Mucosa of descending colon (tissue), 3 donors: ENCODE data around the gene TRAPPC3L. TPM values are rescaled to one million over a fixed set of nuclear protein-coding genes. Genes with fewer than 3 reads are reported as not detected.

Experiments
- ATAC-seq: fragments of 200-7000 bp; cut with Tn5 transposase; one replicate; pipeline ENCODE4 v1.9.1; 2020; ENCODE audit warnings: mild to moderate bottlenecking, moderate library complexity
- DNase-seq, 3 donors: peaks; one replicate each; pipeline ENCODE4 v3.0.0-alpha.2; 2020
- H3K36me3 ChIP-seq: fragments of 200-600 bp; one replicate; pipeline ENCODE4 v1.8.0; 2021; ENCODE audit warnings: low read depth, mild to moderate bottlenecking
- H3K4me1 ChIP-seq: fragments of 200-600 bp; one replicate; pipeline ENCODE4 v1.8.0; 2021; ENCODE audit warnings: low read depth, mild to moderate bottlenecking
- H3K4me3 ChIP-seq: fragments of 200-600 bp; one replicate; pipeline ENCODE4 v1.8.0; 2021; ENCODE audit warnings: mild to moderate bottlenecking
- H3K9me3 ChIP-seq: fragments of 200-600 bp; one replicate; pipeline ENCODE4 v1.8.0; 2021; ENCODE audit warnings: mild to moderate bottlenecking
- CTCF ChIP-seq: fragments of 200-600 bp; IDR thresholded peaks from one replicate; pipeline ENCODE4 v1.8.0; 2022; ENCODE audit warnings: antibody characterized with exemption, mild to moderate bottlenecking
- intact Hi-C, 2 donors: fragments of 100-400 bp; cut with DNase I in 1 of 2; cut with micrococcal nuclease in 1 of 2; formaldehyde crosslinking; loops; one replicate each; pipeline versions ENCODE4 v1.11.0 to v1.11.1; 2022; cut with DNase I, micrococcal nuclease
- total RNA-seq, 3 donors: library from RNA; stranded (reverse); fragmentation: NEBNext Ultra II Directional in 2 of 3; extraction: Animal tissue kit (Norgen Biotek cat#: 25700) in 2 of 3; gene quantifications; one replicate each; pipeline versions ENCODE4 v1.2.1 to v1.2.4, GENCODE V29; 2021 to 2023
- donor health status: DM: no; HTN: no; CAD: no; lungs with moderate emphysema.
- donor health status: DM: no; HTN: no; CAD: no.
- donor health status: DM: no; HTN: yes; CAD: no.

The TRAPPC3L gene
- total RNA-seq, 3 donors from 2014 or later = not detected

DNA sequence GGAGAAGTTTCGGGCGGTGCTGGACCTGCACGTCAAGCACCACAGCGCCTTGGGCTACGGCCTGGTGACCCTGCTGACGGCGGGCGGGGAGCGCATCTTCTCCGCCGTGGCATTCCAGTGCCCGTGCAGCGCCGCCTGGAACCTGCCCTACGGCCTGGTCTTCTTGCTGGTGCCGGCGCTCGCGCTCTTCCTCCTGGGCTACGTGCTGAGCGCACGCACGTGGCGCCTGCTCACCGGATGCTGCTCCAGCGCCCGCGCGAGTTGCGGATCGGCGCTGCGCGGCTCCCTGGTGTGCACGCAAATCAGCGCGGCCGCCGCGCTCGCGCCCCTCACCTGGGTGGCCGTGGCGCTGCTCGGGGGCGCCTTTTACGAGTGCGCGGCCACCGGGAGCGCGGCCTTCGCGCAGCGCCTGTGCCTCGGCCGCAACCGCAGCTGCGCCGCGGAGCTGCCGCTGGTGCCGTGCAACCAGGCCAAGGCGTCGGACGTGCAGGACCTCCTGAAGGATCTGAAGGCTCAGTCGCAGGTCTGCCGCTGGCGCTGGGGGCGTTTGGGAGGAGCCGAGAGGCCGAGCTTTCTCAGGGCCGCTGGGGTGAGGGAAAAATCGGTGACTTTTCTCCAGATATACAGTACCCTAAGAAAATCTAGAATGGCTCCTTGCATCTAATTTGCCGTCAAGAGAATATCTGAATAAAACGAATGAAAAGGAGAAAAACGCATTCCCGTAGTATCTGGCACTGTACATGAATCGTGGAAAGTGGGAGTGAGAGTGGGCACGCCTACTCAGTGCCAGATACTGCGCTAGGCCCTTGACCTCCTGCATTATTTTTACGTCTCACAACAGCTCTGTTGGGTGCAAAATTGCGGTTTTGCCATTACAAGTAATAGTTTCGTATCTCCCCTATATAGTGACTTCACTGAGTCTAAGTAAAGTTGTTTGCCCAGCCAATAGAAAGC, 83.3 kb downstream of the TRAPPC3L start:
- Histone ChIP-seq H3K4me1 (no peaks in the 10 kb centered on the region), H3K9me3 (no peaks in the 10 kb centered on the region), H3K36me3 (no peaks in the 10 kb centered on the region), H3K4me3 (no peak overlapping the region)
- ATAC-seq (peak; percentile 90), DNase-seq (peak; percentile 52 to 79 (median 64))
- TF ChIP-seq CTCF = no peak
- intact Hi-C loops = no loop called here

- DNase-seq (no peak), ATAC-seq (peak; percentile 27)
- no peaks in the 10 kb centered on the region for H3K9me3 ChIP-seq
- intact Hi-C loops = no loop called here
- H3K4me1 ChIP-seq = no peaks in the 10 kb centered on the region
- no peak for TF ChIP-seq CTCF
- H3K36me3 ChIP-seq = no peaks in the 10 kb centered on the region
- no peak within 1 kb of the TSS for H3K4me3 ChIP-seq
These were observed 84.1 kb downstream of the TRAPPC3L start, which contains the start of gene CALHM6 for GRCh38 chr6:116461331-116461931. TSS of gene CALHM6 (plus strand) at chr6:116461375. CDS start at chr6:116461930, 555 bp downstream.

DNA sequence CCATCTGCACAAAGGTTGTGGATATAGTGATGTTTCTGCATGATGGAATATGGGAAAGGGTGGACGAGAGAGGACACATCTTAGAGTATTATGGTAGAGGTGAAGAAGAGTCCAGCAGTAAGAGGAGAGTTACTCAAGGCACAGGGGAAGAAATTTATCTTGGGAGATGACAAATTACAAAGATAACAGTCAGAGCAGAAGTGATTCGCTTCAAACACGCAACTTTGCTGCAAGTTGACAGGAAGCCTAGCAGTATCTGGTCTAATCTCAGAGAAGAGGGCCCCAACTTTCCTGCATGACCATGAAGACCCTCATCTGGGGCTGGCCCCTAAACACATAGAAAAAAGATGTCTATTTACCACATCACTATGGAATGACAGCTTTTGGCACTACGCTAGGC, 85.6 kb downstream of the TRAPPC3L start:
- H3K36me3 ChIP-seq = no peaks in the 10 kb centered on the region
- DNase-seq = no peak
- no peaks in the 10 kb centered on the region for H3K9me3 ChIP-seq
- intact Hi-C loops = no loop called here
- H3K4me1 ChIP-seq = no peaks in the 10 kb centered on the region
- TF ChIP-seq CTCF = no peak
- H3K4me3 ChIP-seq = no peak overlapping the region
- no peak for ATAC-seq

- Histone ChIP-seq H3K9me3 (no peaks in the 10 kb centered on the region), H3K36me3 (no peaks in the 10 kb centered on the region), H3K4me3 (no peak overlapping the region), H3K4me1 (no peaks in the 10 kb centered on the region)
- intact Hi-C loops = no loop called here
- DNase-seq = no peak
- TF ChIP-seq CTCF = no peak
- ATAC-seq = no peak
These were observed 87.2 kb downstream of the TRAPPC3L start for GRCh38 chr6:116458264-116458663.

DNA sequence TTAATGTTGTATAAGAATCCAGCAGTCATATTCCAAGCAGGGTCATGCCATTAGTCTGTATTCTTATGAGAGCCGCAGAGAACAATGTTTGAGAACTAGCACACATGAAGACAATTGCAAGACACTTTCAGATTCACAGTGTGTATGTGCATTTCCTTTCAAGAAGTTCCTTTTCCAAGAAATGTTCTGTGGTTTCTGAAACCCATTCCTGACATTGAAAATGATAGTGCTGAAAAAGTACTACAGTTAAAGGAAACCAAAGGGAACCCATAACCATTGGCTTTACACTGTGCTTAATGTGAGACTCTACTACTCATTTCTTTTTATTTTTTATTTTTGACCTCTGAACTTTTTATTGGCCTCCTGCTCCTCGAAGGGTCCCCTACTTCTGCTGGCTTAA, 88.6 kb downstream of the TRAPPC3L start:
- intact Hi-C loops = no loop called here
- ATAC-seq (no peak), DNase-seq (no peak)
- Histone ChIP-seq H3K36me3 (no peaks in the 10 kb centered on the region), H3K4me1 (no peaks in the 10 kb centered on the region), H3K4me3 (no peak overlapping the region), H3K9me3 (no peaks in the 10 kb centered on the region)
- no peak for TF ChIP-seq CTCF
